Retinal pigment epithelial cell (primary cell): ENCODE data around the gene PARP6.

ENCODE experiments used
- DNase-seq: peaks from one replicate; pipeline ENCODE4 v3.0.0-alpha.2; 2010; ENCODE audit warnings: low read depth
- H3K4me3 ChIP-seq: 2 replicates; pipeline ENCODE4 v1.5.1; 2011; ENCODE audit warnings: mild to moderate bottlenecking, low read length, control low read depth, moderate library complexity
- CTCF ChIP-seq: conservative IDR thresholded peaks from 2 replicates; pipeline ENCODE4 v1.5.1; 2011; ENCODE audit warnings: low read depth, low read length, control low read depth, inconsistent platforms

The PARP6 gene

GRCh38 chr15:72289597-72290325 lies 17.4 kb upstream of the PARP6 start:
- no peak for TF ChIP-seq CTCF
- no peak for DNase-seq
- no peak overlapping the region for H3K4me3 ChIP-seq

- no peak overlapping the region for H3K4me3 ChIP-seq
- no peak for DNase-seq
- TF ChIP-seq CTCF = no peak
Observed at GRCh38 chr15:72288796-72289596, 16.6 kb upstream of the PARP6 start.

GRCh38 chr15:72285927-72286516 lies 13.7 kb upstream of the PARP6 start:
- TF ChIP-seq CTCF = peak; percentile 74
- DNase-seq = no peak
- no peak overlapping the region for H3K4me3 ChIP-seq

- TF ChIP-seq CTCF = no peak
- no peak for DNase-seq
- H3K4me3 ChIP-seq = no peak overlapping the region
Observed at GRCh38 chr15:72285402-72285801, 13.0 kb upstream of the PARP6 start.

GRCh38 chr15:72284781-72285180 lies 12.4 kb upstream of the PARP6 start:
- H3K4me3 ChIP-seq = no peak overlapping the region
- DNase-seq = no peak
- TF ChIP-seq CTCF = no peak

- DNase-seq = no peak
- no peak overlapping the region for H3K4me3 ChIP-seq
- TF ChIP-seq CTCF = no peak
Observed at GRCh38 chr15:72281713-72282112, 9.4 kb upstream of the PARP6 start.
